H1 (cell line): Measurements from ENCODE around the gene GNG4. TPM values are rescaled to one million over a fixed set of nuclear protein-coding genes. Genes with fewer than 3 reads are reported as not detected.

ENCODE experiments used
- BACH1 ChIP-seq: IDR thresholded peaks from 2 replicates; pipeline ENCODE4 v1.6.1; 2012; ENCODE audit warnings: low read length, improper control_type of control experiment
- BCL11A ChIP-seq, 2 experiments: IDR thresholded peaks; one replicate each; pipeline ENCODE4 v1.6.1; 2011; ENCODE audit warnings: low read depth in 2 of 2, low read length in 2 of 2, mild to moderate bottlenecking in 2 of 2
- CEBPB ChIP-seq: IDR thresholded peaks from 2 replicates; pipeline ENCODE4 v1.6.1; 2012; ENCODE audit warnings: low read depth, low read length
- CTBP2 ChIP-seq: IDR thresholded peaks from 2 replicates; pipeline ENCODE4 v1.7.0; 2011; ENCODE audit warnings: borderline replicate concordance, mild to moderate bottlenecking, moderate library complexity, mixed read lengths, low read length; ENCODE audit not compliant: insufficient read depth, insufficient read length
- GABPA ChIP-seq: IDR thresholded peaks from 2 replicates; pipeline ENCODE4 v1.6.1; 2011; ENCODE audit warnings: mild to moderate bottlenecking, low read length, moderate library complexity, borderline replicate concordance; ENCODE audit not compliant: insufficient read depth
- GTF2F1 ChIP-seq: IDR thresholded peaks from 2 replicates; pipeline ENCODE4 v1.6.1; 2012; ENCODE audit warnings: low read depth, low read length, improper control_type of control experiment, borderline replicate concordance
- HDAC6 ChIP-seq: IDR thresholded peaks from one replicate; pipeline ENCODE4 v1.7.1; 2012; ENCODE audit warnings: low read depth, mild to moderate bottlenecking, inconsistent platforms, low read length, moderate library complexity
- KDM1A ChIP-seq: fragments of 200-600, 300-600 bp; sonication (generic); IDR thresholded peaks from 2 replicates; pipeline ENCODE4 v1.7.1; 2016; ENCODE audit warnings: mild to moderate bottlenecking, low read length, borderline replicate concordance
- MAX ChIP-seq: IDR thresholded peaks from 2 replicates; pipeline ENCODE4 v1.6.1; 2012; ENCODE audit warnings: inconsistent platforms
- NRF1 ChIP-seq: IDR thresholded peaks from 2 replicates; pipeline ENCODE4 v1.6.1; 2011; ENCODE audit warnings: mild to moderate bottlenecking, low read depth, low read length, improper control_type of control experiment
- PHF8 ChIP-seq: fragments of 200-600 bp; sonication (generic); conservative IDR thresholded peaks from 2 replicates; pipeline ENCODE4 v1.7.1; 2012; ENCODE audit warnings: low read depth, mild to moderate bottlenecking, inconsistent platforms, low read length, moderate library complexity
- POU5F1 ChIP-seq: IDR thresholded peaks from 2 replicates; pipeline ENCODE4 v1.6.1; 2011; ENCODE audit warnings: low read depth, mild to moderate bottlenecking, low read length, moderate library complexity
- RAD21 ChIP-seq, 2 experiments: IDR thresholded peaks in 1 of 2; conservative IDR thresholded peaks in 1 of 2; 2 replicates each; pipeline ENCODE4 v1.6.1; 2011; ENCODE audit warnings: low read depth in 2 of 2, low read length in 2 of 2, improper control_type of control experiment in 1 of 2, inconsistent platforms in 1 of 2, mild to moderate bottlenecking in 1 of 2, moderate library complexity in 1 of 2
- SAP30 ChIP-seq: fragments of 300-600 bp; sonication (generic); IDR thresholded peaks from 2 replicates; pipeline ENCODE4 v1.7.1; 2012; ENCODE audit warnings: low read length, moderate library complexity, mild to moderate bottlenecking, inconsistent platforms; ENCODE audit not compliant: insufficient read depth, insufficient replicate concordance
- SRF ChIP-seq: IDR thresholded peaks from 2 replicates; pipeline ENCODE4 v1.6.1; 2011; ENCODE audit warnings: mild to moderate bottlenecking, low read depth, low read length, moderate library complexity
- SUZ12 ChIP-seq: fragments of 200-600 bp; sonication (generic); IDR thresholded peaks from 2 replicates; pipeline ENCODE4 v1.6.1; 2012; ENCODE audit warnings: mild to moderate bottlenecking, inconsistent platforms, low read length, moderate library complexity, mixed read lengths
- TAF1 ChIP-seq: IDR thresholded peaks from 2 replicates; pipeline ENCODE4 v1.6.1; 2011; ENCODE audit warnings: mild to moderate bottlenecking, low read depth, low read length
- TBP ChIP-seq: IDR thresholded peaks from 2 replicates; pipeline ENCODE4 v1.6.1; 2011; ENCODE audit warnings: low read depth, low read length, improper control_type of control experiment
- TCF12 ChIP-seq: IDR thresholded peaks from 2 replicates; pipeline ENCODE4 v1.6.1; 2011; ENCODE audit warnings: low read depth, mild to moderate bottlenecking, low read length
- polyA plus RNA-seq, 7 experiments: library from polyadenylated mRNA; depleted of rRNA in 3 of 7; stranded (reverse) in 5 of 7; unstranded in 2 of 7; fragments of >200 nt in 5 of 7; fragments of 200-250 nt in 2 of 7; gene quantifications; 1 replicate in 5 of 7; 2 replicates in 1 of 7; 4 replicates in 1 of 7; pipeline versions ENCODE4 v1.2.1 to v1.2.3, GENCODE V29; 2011 to 2013; ENCODE audit warnings: missing spikeins in 2 of 7, mixed read lengths in 2 of 7
- total RNA-seq: library from RNA; stranded (reverse); fragmentation: NEBNext Ultra II Directional; extraction: Animal tissue kit (Norgen Biotek cat#: 25700); gene quantifications from 2 replicates; pipeline ENCODE4 v1.2.1, GENCODE V29; 2021
- TF ChIP-seq, protein P1 (sequence below), 3 experiments: IDR thresholded peaks; 1 replicate in 2 of 3; 2 replicates in 1 of 3; pipeline versions ENCODE4 v1.5.1 to v1.6.1; 2011; ENCODE audit warnings: low read length in 3 of 3, mild to moderate bottlenecking in 3 of 3, inconsistent platforms in 2 of 3, low read depth in 1 of 3, moderate library complexity in 1 of 3; ENCODE audit not compliant: insufficient read depth in 1 of 3; ENCODE audit errors: control extremely low read depth in 1 of 3

GNG4 gene
- total and polyA plus RNA-seq, 2 of the 8 experiments (the other 6 are each of a cell fraction or from before 2014, with no cell fraction given), result 95.5 to 96.8 TPM

GRCh38 chr1:235504494-235505222, 144.9 kb downstream of the GNG4 start (continued):
- TF ChIP-seq SUZ12, result no peak
- TF ChIP-seq CEBPB, result no peak
- TF ChIP-seq, protein P1, sequence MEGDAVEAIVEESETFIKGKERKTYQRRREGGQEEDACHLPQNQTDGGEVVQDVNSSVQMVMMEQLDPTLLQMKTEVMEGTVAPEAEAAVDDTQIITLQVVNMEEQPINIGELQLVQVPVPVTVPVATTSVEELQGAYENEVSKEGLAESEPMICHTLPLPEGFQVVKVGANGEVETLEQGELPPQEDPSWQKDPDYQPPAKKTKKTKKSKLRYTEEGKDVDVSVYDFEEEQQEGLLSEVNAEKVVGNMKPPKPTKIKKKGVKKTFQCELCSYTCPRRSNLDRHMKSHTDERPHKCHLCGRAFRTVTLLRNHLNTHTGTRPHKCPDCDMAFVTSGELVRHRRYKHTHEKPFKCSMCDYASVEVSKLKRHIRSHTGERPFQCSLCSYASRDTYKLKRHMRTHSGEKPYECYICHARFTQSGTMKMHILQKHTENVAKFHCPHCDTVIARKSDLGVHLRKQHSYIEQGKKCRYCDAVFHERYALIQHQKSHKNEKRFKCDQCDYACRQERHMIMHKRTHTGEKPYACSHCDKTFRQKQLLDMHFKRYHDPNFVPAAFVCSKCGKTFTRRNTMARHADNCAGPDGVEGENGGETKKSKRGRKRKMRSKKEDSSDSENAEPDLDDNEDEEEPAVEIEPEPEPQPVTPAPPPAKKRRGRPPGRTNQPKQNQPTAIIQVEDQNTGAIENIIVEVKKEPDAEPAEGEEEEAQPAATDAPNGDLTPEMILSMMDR (IDR thresholded peaks at IDR 0.05; ENCODE audit: control extremely low read depth in 1 of 3, insufficient read depth in 1 of 3, low read depth in 1 of 3, low read length in 3 of 3), result peak; percentile 67 to 85 (median 78)
- peak; percentile 84 for TF ChIP-seq MAX
- TF ChIP-seq NRF1, result peak; percentile 80
- peak; percentile 45 to 55 for TF ChIP-seq RAD21 (IDR thresholded peaks at IDR 0.05 in 1 of 2, conservative IDR thresholded peaks at IDR 0.05 in 1 of 2; ENCODE audit: low read depth in 2 of 2, low read length in 2 of 2)
- TF ChIP-seq KDM1A, result no peak; the same call in 1 of the 2 replicates
- TF ChIP-seq PHF8, result peak; percentile 50
- TF ChIP-seq BACH1, result peak; percentile 80
- peak; percentile 68 for TF ChIP-seq SAP30
- TF ChIP-seq SRF, result no peak
- no peak for TF ChIP-seq HDAC6
- no peak for TF ChIP-seq TCF12
- TF ChIP-seq GABPA, result peak; percentile 10; the same call in 1 of the 2 replicates
- TF ChIP-seq TBP, result peak; percentile 37
- no peak for TF ChIP-seq POU5F1
- peak; percentile 41; the same call in 1 of the 2 replicates for TF ChIP-seq TAF1
- no peak for TF ChIP-seq CTBP2
- no peak for TF ChIP-seq BCL11A (IDR thresholded peaks at IDR 0.05; ENCODE audit: low read depth in 2 of 2, low read length in 2 of 2)
- no peak for TF ChIP-seq GTF2F1
